Measurements from ENCODE around the gene AGTR1.

DNA sequence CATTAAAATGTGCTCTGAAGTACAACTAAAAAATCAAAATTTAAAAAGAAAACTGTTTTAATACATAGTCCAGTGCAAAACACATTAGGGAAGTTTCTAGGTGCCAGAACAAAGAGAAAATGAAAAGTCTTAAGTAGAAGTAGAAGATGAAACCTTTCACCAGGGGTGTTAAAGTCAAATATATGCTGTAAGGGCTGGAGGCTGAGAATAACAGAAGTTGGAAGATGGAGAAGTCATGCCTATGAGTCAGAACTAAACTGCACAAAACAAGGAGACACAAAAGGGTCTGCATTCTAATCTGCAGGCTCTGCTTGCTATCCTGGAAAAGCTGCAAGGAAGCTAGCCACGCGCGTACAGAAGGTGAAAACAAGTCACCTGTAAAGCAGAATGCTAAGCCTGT is 81.2 kb downstream of the AGTR1 start:
- TF ChIP-seq, protein P1, sequence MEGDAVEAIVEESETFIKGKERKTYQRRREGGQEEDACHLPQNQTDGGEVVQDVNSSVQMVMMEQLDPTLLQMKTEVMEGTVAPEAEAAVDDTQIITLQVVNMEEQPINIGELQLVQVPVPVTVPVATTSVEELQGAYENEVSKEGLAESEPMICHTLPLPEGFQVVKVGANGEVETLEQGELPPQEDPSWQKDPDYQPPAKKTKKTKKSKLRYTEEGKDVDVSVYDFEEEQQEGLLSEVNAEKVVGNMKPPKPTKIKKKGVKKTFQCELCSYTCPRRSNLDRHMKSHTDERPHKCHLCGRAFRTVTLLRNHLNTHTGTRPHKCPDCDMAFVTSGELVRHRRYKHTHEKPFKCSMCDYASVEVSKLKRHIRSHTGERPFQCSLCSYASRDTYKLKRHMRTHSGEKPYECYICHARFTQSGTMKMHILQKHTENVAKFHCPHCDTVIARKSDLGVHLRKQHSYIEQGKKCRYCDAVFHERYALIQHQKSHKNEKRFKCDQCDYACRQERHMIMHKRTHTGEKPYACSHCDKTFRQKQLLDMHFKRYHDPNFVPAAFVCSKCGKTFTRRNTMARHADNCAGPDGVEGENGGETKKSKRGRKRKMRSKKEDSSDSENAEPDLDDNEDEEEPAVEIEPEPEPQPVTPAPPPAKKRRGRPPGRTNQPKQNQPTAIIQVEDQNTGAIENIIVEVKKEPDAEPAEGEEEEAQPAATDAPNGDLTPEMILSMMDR (IDR thresholded peaks at IDR 0.05): no peak
- TF ChIP-seq POLR2A (IDR thresholded peaks at IDR 0.05): no peak

All from right lobe of liver (tissue), 4 donors.